Stimulated activated CD4-positive, alpha-beta T cell treated with anti-CD3 and anti-CD28 coated beads, Interleukin-1b, Interleukin-23, amount 100 ng/mL, for 1 hour (primary cell): ENCODE data around the gene MMP21.

Experiments used
- DNase-seq, 2 donors: peaks; one replicate each; pipeline ENCODE4 v3.0.0-alpha.2; 2020; ENCODE audit warnings: low read depth in 2 of 2

Gene MMP21

DNA sequence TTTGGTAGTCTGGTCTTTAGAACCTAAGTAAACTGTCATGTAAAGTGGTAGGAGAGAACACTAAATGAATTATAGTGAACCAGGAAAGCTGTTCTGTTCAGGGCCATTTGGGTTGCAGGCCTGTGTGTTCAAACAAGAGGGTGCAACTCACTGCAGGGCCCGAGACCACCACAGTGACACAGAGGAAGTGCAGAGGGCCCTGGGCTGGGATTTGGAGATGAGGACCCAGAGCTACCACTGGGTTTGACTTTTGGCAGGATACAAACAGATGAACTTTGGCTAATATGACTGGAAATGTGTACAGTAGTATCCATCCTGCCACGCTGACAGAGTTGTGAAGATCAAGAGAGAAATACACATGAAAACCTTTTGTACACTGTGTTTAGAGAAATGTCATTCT lies 9.8 kb downstream of the MMP21 start:
- DNase-seq: no peak

DNA sequence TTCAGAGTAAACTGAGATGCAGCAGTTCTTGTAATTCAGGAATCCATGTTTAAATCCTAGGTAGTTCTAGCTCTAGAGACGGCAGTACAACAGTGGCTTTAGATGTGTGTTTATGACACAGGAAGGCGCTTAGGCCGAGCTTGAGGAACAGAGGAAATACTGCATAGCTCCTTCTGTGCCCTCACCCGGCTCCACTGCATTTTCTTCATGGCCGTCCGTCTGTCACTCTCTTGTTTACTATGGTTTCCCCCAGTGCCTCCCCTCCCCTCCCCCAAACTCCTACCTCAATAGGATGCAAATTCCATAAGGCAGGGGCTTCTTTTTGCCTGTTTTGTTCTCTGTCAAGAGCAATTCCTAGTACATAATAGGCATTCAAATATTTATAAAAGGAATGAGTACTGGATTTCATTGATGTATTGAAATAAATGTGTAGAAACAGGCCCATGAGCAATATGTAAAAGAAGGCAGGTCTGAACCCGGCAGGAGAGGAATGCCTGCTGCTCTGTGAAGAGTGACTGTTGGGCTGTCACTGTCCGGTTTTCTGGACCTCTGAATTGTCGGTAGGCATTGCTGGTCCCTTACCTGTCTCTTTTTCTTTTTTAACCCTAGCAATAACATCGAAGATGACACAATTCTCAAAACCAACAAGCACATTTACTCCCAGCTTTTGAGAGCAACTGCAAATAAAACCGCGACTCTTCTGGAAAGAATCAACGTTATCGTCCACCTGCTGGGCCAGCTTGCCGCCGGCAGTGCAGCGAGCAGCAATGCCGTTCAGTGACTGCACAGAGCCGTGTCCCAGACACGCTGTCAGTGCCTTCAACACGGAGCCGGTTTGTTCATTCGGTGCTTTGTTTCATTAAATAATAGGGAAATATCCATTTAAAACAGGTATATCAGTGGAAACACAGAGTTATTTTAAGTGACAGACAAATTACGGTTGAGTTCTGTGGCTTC lies 12.7 kb downstream of the MMP21 start:
- no peak for DNase-seq

DNA sequence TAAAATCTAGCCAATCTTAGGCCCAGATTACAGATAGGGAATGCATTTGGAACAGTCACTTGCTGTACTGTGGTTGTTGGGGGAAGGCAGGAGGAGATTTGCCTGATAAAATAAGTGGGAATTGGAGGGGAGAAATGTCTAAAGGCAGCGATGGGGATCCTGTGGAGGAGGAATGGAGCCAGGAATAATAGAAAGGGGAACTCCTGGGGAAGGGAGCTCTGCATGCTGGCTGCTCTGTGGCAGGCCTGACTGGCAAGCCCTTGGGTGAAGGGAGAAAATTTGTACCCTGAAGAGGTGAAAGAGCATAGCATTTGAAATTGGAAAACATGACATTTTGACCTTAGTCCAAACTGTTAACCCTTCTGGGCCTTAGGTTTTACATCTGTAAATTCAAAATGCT lies 13.7 kb downstream of the MMP21 start:
- no peak for DNase-seq

DNA sequence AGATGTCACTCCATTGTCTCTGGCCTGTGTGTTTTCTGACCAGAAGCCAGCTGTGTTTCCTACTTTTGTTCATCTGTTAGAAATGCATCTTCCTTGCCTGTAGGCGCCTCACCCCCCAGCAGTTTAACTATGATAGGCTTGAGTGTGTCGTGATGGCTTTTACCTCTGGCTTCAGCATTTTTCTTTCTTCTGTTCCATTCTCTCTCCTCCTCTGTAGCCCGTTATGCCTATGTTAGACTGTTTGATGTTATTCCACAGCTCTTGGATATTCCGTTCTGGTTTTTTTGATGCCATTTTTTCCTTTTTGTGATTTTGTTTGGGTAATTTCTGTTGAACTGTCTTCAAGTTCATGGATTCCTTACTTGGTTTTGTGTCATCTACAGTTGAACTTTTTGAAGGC lies 17.9 kb downstream of the MMP21 start:
- DNase-seq: no peak

DNA sequence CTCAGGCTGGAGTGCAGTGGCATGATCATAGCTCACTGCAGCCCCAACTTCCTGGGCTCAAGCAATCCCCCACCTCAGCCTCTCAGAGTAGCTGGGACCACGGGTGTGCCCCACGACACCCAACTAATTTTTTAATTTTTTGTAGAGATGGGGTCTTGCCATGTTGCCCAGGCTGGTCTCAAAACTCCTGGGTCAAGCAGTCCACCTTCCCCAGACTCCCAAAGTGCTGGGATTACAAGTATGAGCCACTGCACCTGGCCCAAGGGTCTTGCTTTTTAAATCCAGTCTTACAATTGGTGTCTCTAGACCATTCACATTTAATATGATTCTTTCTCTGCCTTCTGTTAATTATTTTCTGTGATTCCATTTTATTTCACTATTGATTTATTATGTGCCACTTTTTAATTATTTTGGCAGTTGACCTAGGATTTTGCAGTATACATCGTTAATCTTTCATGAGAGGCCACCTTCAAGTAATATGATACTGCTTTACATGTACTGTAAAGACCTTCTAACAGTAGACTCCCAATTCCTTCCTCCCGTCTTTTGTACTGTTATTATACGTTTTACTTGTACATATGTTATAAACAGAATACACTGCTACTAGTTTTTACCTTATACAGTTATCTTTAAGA lies 18.7 kb downstream of the MMP21 start:
- DNase-seq: no peak

DNA sequence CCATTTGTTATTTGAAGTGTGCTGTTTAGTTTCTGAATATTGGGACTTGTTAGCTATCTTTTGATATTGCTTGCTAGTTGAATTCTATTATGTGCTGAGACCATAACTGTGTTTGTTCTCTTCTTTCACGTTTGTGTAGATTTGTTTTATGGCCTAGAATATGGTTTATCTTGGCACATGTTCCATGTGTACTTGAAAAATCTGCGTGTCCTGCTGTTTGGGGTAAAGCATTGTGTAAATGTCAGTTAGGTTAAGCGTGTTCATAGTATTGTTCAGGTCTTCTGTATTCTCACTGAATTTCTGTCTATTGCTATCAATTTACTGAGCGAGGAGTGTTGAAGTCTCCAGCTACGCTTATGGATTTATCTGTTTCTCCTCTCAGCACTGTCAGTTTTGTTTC lies 19.4 kb downstream of the MMP21 start:
- no peak for DNase-seq

DNA sequence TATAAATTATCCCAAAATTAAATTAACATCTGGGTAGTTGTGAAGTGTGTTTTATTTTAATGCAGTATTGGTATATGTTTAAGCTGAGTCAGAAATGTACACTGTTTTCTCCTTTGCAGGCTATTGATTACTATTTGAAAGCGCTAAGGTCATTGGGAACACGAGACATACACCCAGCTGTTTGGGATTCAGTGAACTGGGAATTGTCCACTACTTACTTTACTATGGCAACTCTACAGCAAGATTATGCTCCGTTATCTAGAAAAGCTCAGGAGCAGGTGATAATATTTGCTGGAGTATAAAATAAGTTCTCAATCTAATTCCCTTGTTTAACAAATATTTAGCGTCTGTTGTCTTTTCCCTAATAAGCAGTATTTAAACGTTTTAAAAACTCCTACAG lies 28.2 kb downstream of the MMP21 start:
- DNase-seq: no peak

DNA sequence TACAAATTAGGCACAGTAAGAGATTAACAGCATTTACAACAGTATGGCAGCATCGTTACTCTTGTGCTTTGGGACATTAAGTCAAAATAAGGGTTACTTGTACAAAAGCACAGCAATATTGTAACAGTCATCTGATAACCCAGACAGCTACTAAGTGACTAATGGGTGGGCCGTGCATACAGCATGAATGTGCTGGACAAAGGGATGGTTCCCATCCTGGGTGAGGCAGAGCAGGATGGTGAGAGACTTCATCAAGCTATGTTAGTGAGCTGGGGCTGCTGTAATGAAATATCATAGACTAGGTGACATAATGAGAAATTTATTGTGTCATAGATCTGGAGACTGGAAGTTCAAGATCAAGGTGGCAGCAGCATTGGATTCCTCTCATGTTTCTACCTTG lies 30.7 kb downstream of the MMP21 start:
- no peak for DNase-seq

DNA sequence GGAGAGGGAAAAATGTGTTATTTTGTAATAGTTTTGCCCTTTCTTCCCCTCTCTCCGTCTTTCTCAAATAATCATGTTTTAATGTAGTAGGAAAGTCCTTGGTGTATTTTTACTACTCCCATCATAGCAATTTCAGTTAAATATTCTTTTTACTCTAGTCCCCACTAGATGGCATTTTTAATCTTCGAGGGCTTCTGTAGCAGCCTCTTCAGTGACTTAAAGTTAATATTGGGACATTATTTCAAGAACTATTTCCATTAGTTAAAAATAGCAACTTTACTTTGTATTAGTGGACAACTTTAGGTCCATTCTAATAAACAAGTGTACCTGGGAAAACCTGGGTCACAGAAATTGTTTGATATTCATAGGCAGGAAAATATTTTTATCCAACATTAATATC lies 33.2 kb downstream of the MMP21 start:
- no peak for DNase-seq

DNA sequence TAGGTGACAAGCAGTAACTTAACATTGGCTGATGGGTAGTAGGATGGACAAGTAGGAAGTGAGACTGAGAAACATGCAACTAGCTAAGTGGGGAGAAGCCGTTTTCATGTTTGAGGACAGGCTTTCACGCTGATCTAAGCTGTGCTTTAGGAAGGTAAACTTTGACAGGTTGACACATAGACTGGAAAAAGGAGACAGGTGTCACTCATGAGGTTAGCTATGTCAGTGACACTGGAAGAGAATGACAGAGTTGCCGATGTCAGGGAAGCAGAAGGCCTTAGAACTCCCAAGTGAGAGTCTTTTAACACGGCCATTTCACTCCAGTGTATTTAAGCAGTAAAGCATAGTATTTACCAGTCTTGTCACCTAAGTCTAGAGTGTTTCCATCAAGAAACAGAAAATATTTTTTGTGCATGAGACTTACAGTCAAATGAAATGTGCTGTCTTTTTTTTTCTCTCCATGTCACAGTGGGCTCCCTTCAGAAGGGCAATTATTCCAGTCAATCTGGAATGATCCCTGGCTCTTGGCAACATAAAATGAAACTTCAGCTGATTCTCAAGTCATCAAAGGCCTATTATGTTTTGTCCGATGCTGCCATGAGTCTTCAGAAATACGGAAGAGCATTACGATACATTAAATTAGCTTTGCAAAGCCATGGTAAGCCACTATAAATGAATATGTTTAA lies 35.5 kb downstream of the MMP21 start:
- DNase-seq: no peak

DNA sequence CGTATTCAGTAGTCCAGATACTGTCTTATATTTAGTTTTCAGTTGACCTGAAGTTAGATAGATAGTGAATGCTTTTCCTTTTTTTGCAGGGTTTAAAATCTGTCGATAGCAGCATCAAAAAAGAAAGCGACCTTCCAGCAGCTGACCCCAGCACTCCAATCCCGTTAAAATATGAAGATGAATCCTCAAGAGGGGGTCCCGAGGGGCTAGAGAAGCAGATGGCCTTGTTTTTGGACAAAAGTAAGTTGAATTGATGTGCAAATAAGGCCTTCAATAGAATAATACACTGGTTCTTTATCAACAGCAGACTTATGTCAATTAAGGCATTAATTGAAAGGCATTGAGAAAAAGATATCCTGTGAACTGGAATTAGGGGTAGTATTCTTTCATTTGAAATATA lies 37.4 kb downstream of the MMP21 start:
- DNase-seq: no peak

DNA sequence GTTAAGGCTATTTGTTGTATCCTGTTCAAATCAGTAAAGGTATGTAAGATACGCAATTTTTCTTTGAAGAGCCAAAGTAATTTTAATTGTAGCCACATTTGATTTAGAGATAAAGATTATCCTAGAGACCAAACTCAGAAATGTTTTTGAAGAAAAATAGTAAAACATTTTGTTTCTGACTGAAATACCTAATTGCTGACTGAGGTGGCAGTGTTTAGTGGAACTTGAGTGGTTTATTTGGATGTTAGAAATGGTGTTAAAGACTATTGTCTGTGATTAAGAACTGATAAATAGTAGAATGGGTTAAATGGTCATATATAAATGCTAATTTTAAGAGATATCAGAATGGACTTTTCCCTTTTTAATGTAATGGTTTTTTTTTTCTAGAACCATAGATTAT lies 40.8 kb downstream of the MMP21 start:
- DNase-seq: no peak

DNA sequence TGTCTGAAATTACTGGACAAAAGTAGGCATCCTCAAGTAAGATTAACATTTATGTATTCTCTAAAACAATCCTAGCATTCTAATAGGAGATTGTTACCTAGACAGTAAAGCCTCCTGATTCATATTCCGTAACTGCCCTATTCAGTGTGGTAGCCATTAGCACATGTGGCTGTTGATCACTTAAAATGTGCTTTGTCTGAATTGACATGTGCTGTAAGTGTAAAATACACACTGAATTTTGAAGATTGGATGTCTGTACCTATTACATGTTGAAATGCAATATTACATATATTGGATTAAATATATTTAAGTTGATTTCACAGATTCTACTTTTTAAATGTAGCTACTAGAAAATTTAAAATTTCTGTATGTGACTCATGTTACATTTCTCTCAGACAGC lies 41.5 kb downstream of the MMP21 start:
- no peak for DNase-seq

DNA sequence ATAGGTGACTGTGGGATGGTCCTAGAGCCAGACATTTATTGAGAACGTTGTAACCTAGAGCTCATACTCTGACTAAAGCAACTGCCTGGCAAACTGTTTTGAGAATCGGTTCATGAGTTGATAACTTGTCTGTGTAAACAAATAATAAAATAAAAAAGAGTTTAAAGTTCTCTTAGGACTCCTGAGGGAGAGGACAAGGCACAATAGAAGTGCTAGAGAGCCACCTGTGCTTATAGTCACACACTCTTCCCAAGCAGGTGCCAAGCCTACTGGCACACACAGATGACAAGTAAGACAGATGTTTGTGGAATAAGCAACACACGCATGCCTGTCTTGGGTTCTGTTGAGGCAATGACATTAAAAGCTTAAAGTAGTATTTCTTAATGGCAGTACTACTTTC lies 48.2 kb downstream of the MMP21 start:
- DNase-seq: no peak

DNA sequence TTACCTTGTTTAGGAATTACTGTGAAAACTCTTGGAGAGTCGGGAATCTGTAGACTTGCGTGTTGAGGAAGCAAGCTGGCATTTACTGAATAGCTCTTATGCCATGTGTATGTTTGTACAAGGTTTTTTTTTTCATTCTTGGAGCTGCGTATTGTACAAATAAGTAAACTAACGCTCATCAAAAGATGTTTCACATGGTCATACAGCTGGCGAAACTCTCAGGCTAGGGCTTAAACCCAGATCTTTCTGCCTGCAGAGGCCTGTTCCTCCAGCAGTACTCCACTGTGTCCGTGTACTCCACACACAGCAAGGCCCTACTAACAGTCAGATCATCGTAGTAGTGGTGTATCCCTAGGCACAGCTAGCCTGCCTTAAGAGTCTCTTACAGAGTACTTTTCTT lies 48.7 kb downstream of the MMP21 start:
- DNase-seq: no peak

DNA sequence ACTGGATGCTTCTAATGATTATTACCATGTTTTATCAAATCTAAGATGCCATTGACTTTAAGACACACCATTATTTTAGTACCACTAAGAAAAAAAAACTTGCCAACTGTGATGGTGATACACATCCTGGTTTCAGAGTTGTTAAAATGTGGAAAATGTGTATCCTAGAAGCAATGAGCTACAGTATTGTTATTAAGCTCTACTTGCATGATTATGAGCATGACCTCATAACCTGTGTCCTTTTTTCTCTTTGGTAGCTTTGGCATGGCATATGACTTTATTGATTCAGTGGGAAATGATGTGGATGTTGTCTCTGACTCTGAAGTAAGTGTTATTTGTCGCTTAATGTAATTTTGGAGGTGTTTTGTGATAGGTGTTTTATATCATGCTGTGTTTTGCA lies 52.8 kb downstream of the MMP21 start:
- DNase-seq: no peak

DNA sequence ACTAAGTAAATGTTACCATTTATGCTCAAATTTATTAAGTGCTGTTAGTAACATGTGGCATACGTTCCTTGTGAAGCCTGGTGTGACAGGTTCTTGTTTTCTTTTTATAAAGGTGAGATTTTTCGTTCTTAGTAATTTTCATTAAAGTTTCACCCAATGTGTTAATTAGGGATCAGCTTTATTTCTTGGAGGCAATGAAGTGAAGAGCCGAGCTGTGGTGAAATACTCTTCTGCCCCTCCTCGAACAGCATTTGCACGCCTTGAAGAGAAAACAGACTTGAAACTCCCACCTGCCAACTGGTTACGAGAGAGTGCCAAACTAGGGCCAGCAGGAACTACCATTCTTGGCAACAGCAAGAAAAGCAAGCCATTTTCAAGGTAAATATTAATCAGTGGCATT lies 54.6 kb downstream of the MMP21 start:
- no peak for DNase-seq

DNA sequence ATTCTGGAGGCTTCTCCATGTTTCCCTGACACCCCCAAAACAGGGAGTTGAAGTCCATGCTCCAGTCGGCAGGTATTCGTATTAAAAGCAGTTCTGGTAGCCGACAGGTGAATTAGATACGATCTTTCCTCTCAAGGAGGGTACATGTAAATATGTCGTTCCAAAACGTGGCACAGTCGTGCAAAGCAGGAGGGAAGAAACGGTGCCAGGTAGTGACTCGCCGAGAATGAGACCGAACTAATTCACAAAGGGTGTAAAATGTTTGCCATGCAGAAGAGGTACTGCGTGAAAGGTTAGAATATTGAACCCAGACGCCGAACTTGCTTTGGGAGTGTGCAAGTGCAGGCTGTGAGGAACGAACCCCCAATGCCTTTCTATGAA lies 55.6 kb downstream of the MMP21 start:
- no peak for DNase-seq

DNA sequence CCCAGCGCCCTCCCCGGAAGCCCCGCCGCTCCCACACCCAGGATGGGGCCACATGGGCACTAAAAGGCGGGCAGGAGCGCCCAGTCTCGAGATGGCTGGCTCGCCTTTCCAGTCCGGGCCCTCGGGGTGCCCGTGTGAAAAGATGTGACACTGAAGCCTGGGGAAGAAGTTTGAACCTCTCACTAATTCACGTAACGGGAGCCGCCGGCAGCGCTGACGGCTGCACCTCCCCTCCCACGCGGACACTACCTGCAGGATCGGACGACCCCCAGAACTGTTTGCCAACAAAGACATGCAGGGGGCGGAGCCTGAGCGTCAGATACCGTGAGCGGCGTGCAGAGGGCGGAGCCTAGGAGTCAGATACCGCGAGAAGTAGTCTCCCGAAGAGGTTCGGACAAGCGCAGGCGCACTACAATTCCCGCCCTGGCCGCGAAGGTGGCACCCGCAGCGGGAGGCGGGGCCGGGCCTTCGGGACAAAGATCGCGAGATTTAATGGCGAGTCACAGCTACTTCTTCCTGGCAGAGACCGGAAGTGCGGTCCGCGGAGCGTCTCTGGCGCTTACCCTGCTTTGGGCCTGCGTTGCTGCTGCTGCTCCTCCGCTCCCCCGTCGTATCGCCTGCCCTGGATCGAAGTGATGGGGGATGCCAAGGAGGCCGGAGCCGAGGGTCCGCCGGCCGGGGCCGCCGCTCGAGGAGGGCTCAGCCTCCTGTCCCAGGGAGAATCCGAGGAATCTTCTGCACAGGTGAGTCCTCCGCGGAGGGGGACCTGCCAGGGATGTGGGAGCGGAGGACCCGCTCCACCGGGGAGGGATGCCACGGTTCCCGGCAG lies 56.2 kb downstream of the MMP21 start, which contains the start of gene EDRF1:
EDRF1 (plus strand) TSS at position 537 of the 829 bp plus-strand sequence; CDS start at position 636, 99 bp downstream.
- peak; percentile 95 to 98 for DNase-seq
